ENCODE measurements around the gene DPY19L3. TPM values are rescaled to one million over a fixed set of nuclear protein-coding genes. Genes with fewer than 3 reads are reported as not detected.

The DPY19L3 gene
- polyA plus RNA-seq, 1 of the 3 experiments (the other 2 are of a cell fraction): 25.2 TPM

DNA sequence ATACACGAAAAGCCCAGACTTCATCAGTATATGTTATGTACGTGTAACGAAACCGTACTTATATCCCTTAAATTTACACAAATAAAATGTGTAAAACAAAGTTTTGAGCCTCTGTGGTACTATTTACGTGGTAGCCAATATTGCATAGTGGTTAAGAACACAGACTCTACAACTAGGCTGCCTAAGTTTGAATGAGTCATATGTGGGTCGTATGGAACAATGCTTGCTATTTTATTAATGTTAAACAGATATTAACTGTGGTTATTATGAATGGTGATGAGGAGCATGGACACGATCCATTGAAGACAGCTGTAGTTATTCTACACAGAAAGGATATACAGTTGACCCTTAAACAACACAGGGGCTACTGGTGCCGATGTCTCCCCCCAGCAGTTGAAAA, 42.5 kb downstream of the DPY19L3 start:
- POLR2A ChIA-PET: no interaction called here
- no peak for DNase-seq
- no peak overlapping the region for H3K27ac ChIP-seq (ENCODE audit: low read depth in 2 of 2, low read length in 1 of 2)
- no peaks in the 10 kb centered on the region for H3F3A ChIP-seq (replicated peaks; ENCODE audit: insufficient read depth)
- no peaks in the 10 kb centered on the region for H3K9me2 ChIP-seq
- H4K20me1 ChIP-seq (ENCODE audit: insufficient read depth): no peaks in the 10 kb centered on the region
- H3K4me3 ChIP-seq (ENCODE audit: low read depth in 2 of 2, low read length in 1 of 2): no peak overlapping the region
- no peak overlapping the region for H2AFZ ChIP-seq (ENCODE audit: low read depth)
- WGBS (ENCODE audit: low lambda C conversion rate): 89% methylated on average over 8 of the region's 8 CpGs
- H3K36me3 ChIP-seq (replicated peaks in 1 of 2; ENCODE audit: control insufficient read depth in 1 of 2, insufficient read depth in 2 of 2, low read length in 1 of 2): peaks cover 18 to 28% of the 10 kb centered on the region in 2 experiments
- no peak overlapping the region for H3K4me2 ChIP-seq
- no peak overlapping the region for H3K9ac ChIP-seq
- no peaks in the 10 kb centered on the region for H3K27me3 ChIP-seq (ENCODE audit: insufficient read depth)
- H3K79me2 ChIP-seq (ENCODE audit: insufficient read depth): no peaks in the 10 kb centered on the region
- TF ChIP-seq MXI1 (IDR thresholded peaks at IDR 0.05; ENCODE audit: low read depth, low read length): no peak
- no peak for TF ChIP-seq EP300 (IDR thresholded peaks at IDR 0.05; ENCODE audit: borderline replicate concordance in 1 of 2, low read depth in 1 of 2, low read length in 1 of 2)
- no peak for TF ChIP-seq NRF1 (IDR thresholded peaks at IDR 0.05; ENCODE audit: low read depth, low read length)
- TF ChIP-seq FOXM1 (IDR thresholded peaks at IDR 0.05; ENCODE audit: low read depth): no peak
- no peak for TF ChIP-seq EZH2phosphoT487 (IDR thresholded peaks at IDR 0.05; ENCODE audit: borderline replicate concordance, low read depth)
- no peak for TF ChIP-seq RCOR1 (IDR thresholded peaks at IDR 0.05; ENCODE audit: low read length)
- TF ChIP-seq, protein P1, sequence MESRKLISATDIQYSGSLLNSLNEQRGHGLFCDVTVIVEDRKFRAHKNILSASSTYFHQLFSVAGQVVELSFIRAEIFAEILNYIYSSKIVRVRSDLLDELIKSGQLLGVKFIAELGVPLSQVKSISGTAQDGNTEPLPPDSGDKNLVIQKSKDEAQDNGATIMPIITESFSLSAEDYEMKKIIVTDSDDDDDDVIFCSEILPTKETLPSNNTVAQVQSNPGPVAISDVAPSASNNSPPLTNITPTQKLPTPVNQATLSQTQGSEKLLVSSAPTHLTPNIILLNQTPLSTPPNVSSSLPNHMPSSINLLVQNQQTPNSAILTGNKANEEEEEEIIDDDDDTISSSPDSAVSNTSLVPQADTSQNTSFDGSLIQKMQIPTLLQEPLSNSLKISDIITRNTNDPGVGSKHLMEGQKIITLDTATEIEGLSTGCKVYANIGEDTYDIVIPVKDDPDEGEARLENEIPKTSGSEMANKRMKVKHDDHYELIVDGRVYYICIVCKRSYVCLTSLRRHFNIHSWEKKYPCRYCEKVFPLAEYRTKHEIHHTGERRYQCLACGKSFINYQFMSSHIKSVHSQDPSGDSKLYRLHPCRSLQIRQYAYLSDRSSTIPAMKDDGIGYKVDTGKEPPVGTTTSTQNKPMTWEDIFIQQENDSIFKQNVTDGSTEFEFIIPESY (IDR thresholded peaks at IDR 0.05; ENCODE audit: borderline replicate concordance, low read depth): no peak
- TF ChIP-seq YY1 (IDR thresholded peaks at IDR 0.05; ENCODE audit: low read depth): no peak
- no peak for TF ChIP-seq MAX (IDR thresholded peaks at IDR 0.05; ENCODE audit: low read depth)
- no peak for TF ChIP-seq SIN3A (IDR thresholded peaks at IDR 0.05; ENCODE audit: borderline replicate concordance, low read depth, low read length)
- TF ChIP-seq, protein P2, sequence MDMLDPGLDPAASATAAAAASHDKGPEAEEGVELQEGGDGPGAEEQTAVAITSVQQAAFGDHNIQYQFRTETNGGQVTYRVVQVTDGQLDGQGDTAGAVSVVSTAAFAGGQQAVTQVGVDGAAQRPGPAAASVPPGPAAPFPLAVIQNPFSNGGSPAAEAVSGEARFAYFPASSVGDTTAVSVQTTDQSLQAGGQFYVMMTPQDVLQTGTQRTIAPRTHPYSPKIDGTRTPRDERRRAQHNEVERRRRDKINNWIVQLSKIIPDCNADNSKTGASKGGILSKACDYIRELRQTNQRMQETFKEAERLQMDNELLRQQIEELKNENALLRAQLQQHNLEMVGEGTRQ (IDR thresholded peaks at IDR 0.05; ENCODE audit: borderline replicate concordance, low read depth, low read length): no peak
- TF ChIP-seq FOSL2 (IDR thresholded peaks at IDR 0.05; ENCODE audit: borderline replicate concordance, low read depth): no peak
- no peak for TF ChIP-seq NFIC (IDR thresholded peaks at IDR 0.05; ENCODE audit: borderline replicate concordance)
- no peak for TF ChIP-seq RAD21 (IDR thresholded peaks at IDR 0.05; ENCODE audit: low read length)
- no peak for TF ChIP-seq CTCF (IDR thresholded peaks at IDR 0.05)
- TF ChIP-seq GABPA (IDR thresholded peaks at IDR 0.05; ENCODE audit: low read depth): no peak
- no peak for TF ChIP-seq ELF1 (IDR thresholded peaks at IDR 0.05)
- TF ChIP-seq RFX5 (IDR thresholded peaks at IDR 0.05; ENCODE audit: low read length): no peak
- CTCF ChIA-PET: no interaction called here
- no peaks in the 10 kb centered on the region for H3K4me1 ChIP-seq (ENCODE audit: control insufficient read depth in 1 of 2, insufficient read depth in 2 of 2, low read depth in 1 of 2, low read length in 1 of 2)
- no peaks in the 10 kb centered on the region for H3K9me3 ChIP-seq

Measured in SK-N-SH (cell line).